CD4-positive, CD25-positive, alpha-beta regulatory T cell (primary cell): ENCODE results near the gene CRCP. TPM values are rescaled to one million over a fixed set of nuclear protein-coding genes. Genes with fewer than 3 reads are reported as not detected.

Experiments used
- ATAC-seq, 2 donors: fragments of 150-1000 bp; cut with Tn5 transposase; one replicate each; pipeline ENCODE4 v1.10.0; 2021; ENCODE audit warnings: low read depth in 2 of 2, moderate number of reproducible peaks in 2 of 2, moderate library complexity in 1 of 2
- DNase-seq, 3 donors: peaks; one replicate each; pipeline versions ENCODE4 v3.0.0 to v3.0.0-alpha.2; 2012 to 2022; ENCODE audit warnings: mixed read lengths in 1 of 3
- H3K27ac ChIP-seq: one replicate; pipeline ENCODE4 v1.7.0; 2013; ENCODE audit warnings: mild to moderate bottlenecking, low read length; ENCODE audit not compliant: insufficient read depth, poor library complexity, severe bottlenecking
- H3K27me3 ChIP-seq: one replicate; pipeline ENCODE4 v1.7.0; 2013; ENCODE audit warnings: low read length; ENCODE audit not compliant: control insufficient read depth, insufficient read depth
- H3K36me3 ChIP-seq: one replicate; pipeline ENCODE4 v1.7.0; 2013; ENCODE audit warnings: mild to moderate bottlenecking, low read length, moderate library complexity; ENCODE audit not compliant: control insufficient read depth, insufficient read depth
- H3K4me1 ChIP-seq: 2 replicates; pipeline ENCODE4 v1.7.0; 2013; ENCODE audit warnings: mild to moderate bottlenecking, low read length; ENCODE audit not compliant: insufficient read depth, control insufficient read depth, poor library complexity, severe bottlenecking
- H3K4me3 ChIP-seq: one replicate; pipeline ENCODE4 v1.7.0; 2013; ENCODE audit warnings: low read depth, mild to moderate bottlenecking, low read length, moderate library complexity
- H3K9me3 ChIP-seq, 2 experiments: 1 replicate in 1 of 2; 2 replicates in 1 of 2; pipeline ENCODE4 v1.7.0; 2013; ENCODE audit warnings: low read length in 2 of 2, mild to moderate bottlenecking in 1 of 2, moderate library complexity in 1 of 2; ENCODE audit not compliant: control insufficient read depth in 2 of 2
- H3K27ac Mint-ChIP-seq, 3 donors: one replicate each; pipeline ENCODE4 v1.8.0; 2020 to 2022; ENCODE audit warnings: mild to moderate bottlenecking in 3 of 3, mixed read lengths in 3 of 3, moderate library complexity in 2 of 3
- H3K27me3 Mint-ChIP-seq: one replicate; pipeline ENCODE4 v1.8.0; 2022; ENCODE audit warnings: mild to moderate bottlenecking, mixed read lengths
- H3K36me3 Mint-ChIP-seq: one replicate; pipeline ENCODE4 v1.8.0; 2020; ENCODE audit warnings: mixed read lengths
- H3K4me1 Mint-ChIP-seq, 4 donors: one replicate each; pipeline ENCODE4 v1.8.0; 2020 to 2022; ENCODE audit warnings: mixed read lengths in 4 of 4, mild to moderate bottlenecking in 1 of 4
- H3K4me3 Mint-ChIP-seq, 4 donors: one replicate each; pipeline ENCODE4 v1.8.0; 2020 to 2022; ENCODE audit warnings: mild to moderate bottlenecking in 4 of 4, mixed read lengths in 4 of 4, moderate library complexity in 3 of 4
- H3K9me3 Mint-ChIP-seq, 7 donors: one replicate each; pipeline ENCODE4 v1.8.0; 2020 to 2022; ENCODE audit warnings: mixed read lengths in 7 of 7, mild to moderate bottlenecking in 3 of 7, moderate library complexity in 2 of 7
- polyA plus RNA-seq, 4 donors: library from polyadenylated mRNA; unstranded; fragments of 300-500 nt; fragmentation: Illumina TruSeq; gene quantifications; one replicate each; pipeline ENCODE4 v1.2.3, GENCODE V29; 2021
- total RNA-seq: library from RNA; stranded (reverse); gene quantifications from one replicate; pipeline ENCODE4 v1.2.3, GENCODE V29; 2022

CRCP gene
- total and polyA plus RNA-seq, 5 donors from 2014 or later, result 19.8 to 33.4 (median 29.0) TPM

DNA sequence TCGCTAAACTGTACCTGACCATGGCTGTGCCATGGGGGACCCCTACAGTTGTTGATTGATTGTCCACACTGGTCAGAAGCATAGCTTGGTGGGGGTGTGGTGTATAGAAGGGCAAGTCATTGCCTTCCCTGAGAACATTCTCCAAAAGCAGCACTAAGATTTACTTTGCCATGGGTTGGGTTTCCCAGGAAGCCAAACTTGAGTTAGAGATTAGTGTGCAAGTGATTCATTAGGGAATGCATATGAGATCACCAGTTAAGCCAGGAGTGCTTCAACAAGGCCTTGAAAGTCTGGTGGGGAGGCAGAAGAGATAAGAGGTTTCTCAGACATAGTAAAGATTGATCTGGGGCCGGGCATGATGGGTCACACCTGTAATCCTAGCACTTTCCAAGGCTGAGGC lies 69.1 kb downstream of the CRCP start:
- no peaks in the 10 kb centered on the region for H3K36me3 Mint-ChIP-seq
- Histone ChIP-seq H3K9me3 (no peaks in the 10 kb centered on the region), H3K27ac (no peak overlapping the region), H3K4me3 (no peak overlapping the region), H3K27me3 (no peaks in the 10 kb centered on the region), H3K4me1 (no peaks in the 10 kb centered on the region), H3K36me3 (no peaks in the 10 kb centered on the region)
- H3K4me3 Mint-ChIP-seq, result no peak overlapping the region
- DNase-seq, result no peak
- no peak overlapping the region for H3K27ac Mint-ChIP-seq
- H3K4me1 Mint-ChIP-seq, result no peaks in the 10 kb centered on the region
- H3K27me3 Mint-ChIP-seq, result no peaks in the 10 kb centered on the region
- no peak for ATAC-seq
- peaks cover 0 to 3% (median 1%) of the 10 kb centered on the region in 7 donors for H3K9me3 Mint-ChIP-seq

DNA sequence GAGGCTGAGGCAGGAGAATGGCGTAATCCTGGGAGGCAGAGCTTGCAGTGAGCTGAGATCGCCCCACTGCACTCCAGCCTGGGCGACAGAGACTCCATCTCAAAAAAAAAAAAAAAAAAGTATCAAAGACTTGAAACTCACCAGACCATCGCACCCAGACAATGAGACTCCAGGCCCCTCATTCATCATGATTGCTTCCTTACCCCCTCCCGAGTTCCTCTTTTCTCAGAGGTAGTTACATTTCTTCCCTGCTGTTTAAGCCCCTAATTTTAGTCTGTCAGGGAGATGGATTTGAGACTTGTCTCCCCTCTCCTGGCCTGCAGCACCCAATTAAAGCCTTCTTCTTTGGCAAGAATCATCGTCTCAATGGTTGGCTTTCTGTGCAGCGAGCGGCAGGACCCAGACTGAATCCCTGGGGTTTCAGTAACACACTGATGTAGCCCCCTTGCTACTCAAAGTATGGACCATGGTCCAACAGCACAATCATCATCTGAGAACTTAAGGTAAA lies 71.1 kb downstream of the CRCP start:
- H3K4me3 Mint-ChIP-seq, result no peak overlapping the region
- no peaks in the 10 kb centered on the region for H3K4me1 Mint-ChIP-seq
- DNase-seq (no peak), ATAC-seq (no peak)
- H3K36me3 ChIP-seq, result no peaks in the 10 kb centered on the region
- no peaks in the 10 kb centered on the region for H3K9me3 ChIP-seq
- no peak overlapping the region for H3K4me3 ChIP-seq
- H3K4me1 ChIP-seq, result no peaks in the 10 kb centered on the region
- no peak overlapping the region for H3K27ac Mint-ChIP-seq
- H3K36me3 Mint-ChIP-seq, result no peaks in the 10 kb centered on the region
- no peaks in the 10 kb centered on the region for H3K27me3 ChIP-seq
- peaks cover 0 to 3% (median 1%) of the 10 kb centered on the region in 7 donors for H3K9me3 Mint-ChIP-seq
- no peaks in the 10 kb centered on the region for H3K27me3 Mint-ChIP-seq
- no peak overlapping the region for H3K27ac ChIP-seq

DNA sequence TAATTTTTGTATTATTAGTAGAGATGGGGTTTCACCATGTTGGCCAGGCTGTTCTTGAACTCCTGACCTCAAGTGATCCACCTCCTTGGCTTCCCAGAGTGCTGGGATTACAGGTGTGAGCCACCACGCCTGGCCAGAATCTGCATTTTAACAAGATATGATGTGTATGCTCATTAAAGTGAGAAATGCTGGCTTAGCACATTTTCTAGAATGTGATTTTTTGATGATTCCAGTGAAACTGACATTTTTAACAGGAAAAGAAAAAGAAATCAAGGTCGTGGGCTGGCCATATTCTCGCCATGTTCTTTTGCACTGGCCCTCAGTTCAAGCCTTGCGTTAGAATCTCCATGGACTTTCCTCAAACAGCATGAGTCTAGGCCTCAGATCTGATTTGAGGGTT lies 72.3 kb downstream of the CRCP start:
- H3K27ac ChIP-seq, result no peak overlapping the region
- H3K4me3 Mint-ChIP-seq, result no peak overlapping the region
- no peaks in the 10 kb centered on the region for H3K27me3 Mint-ChIP-seq
- no peaks in the 10 kb centered on the region for H3K9me3 ChIP-seq
- DNase-seq (no peak), ATAC-seq (no peak)
- no peaks in the 10 kb centered on the region for H3K36me3 Mint-ChIP-seq
- H3K36me3 ChIP-seq, result no peaks in the 10 kb centered on the region
- no peak overlapping the region for H3K4me3 ChIP-seq
- peaks cover 0 to 3% (median 1%) of the 10 kb centered on the region in 7 donors for H3K9me3 Mint-ChIP-seq
- H3K27me3 ChIP-seq, result no peaks in the 10 kb centered on the region
- H3K27ac Mint-ChIP-seq, result no peak overlapping the region
- H3K4me1 Mint-ChIP-seq, result no peaks in the 10 kb centered on the region
- no peaks in the 10 kb centered on the region for H3K4me1 ChIP-seq

DNA sequence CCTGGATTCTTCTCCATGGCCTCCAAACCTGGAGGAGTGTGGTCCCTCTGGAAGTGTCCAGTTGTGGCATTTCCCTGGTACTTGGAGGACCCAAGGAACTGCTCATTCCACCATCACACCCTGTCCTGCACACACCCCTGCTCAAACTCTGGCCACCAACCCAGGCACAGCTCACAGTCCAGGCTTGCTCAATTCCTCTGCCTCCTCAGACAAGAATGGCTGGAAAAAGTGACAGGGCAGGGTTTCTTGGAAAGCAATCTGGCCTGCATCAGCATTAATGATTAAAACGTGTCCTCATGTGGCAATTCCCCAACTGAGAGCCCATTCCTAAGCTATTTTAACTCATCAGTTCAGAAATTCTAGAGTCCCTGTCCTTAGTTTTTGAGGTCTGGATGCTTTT lies 73.3 kb downstream of the CRCP start:
- no peak for ATAC-seq
- Histone ChIP-seq H3K27me3 (no peaks in the 10 kb centered on the region), H3K36me3 (no peaks in the 10 kb centered on the region), H3K4me1 (no peaks in the 10 kb centered on the region), H3K27ac (no peak overlapping the region), H3K4me3 (no peak overlapping the region), H3K9me3 (no peaks in the 10 kb centered on the region)
- no peak overlapping the region for H3K27ac Mint-ChIP-seq
- H3K9me3 Mint-ChIP-seq, result peaks cover 0 to 3% (median 1%) of the 10 kb centered on the region in 7 donors
- H3K27me3 Mint-ChIP-seq, result peaks cover 4% of the 10 kb centered on the region
- H3K4me1 Mint-ChIP-seq, result peaks cover 0 to 3% (median 0%) of the 10 kb centered on the region in 4 donors
- no peaks in the 10 kb centered on the region for H3K36me3 Mint-ChIP-seq
- DNase-seq, result no peak
- H3K4me3 Mint-ChIP-seq, result no peak overlapping the region

DNA sequence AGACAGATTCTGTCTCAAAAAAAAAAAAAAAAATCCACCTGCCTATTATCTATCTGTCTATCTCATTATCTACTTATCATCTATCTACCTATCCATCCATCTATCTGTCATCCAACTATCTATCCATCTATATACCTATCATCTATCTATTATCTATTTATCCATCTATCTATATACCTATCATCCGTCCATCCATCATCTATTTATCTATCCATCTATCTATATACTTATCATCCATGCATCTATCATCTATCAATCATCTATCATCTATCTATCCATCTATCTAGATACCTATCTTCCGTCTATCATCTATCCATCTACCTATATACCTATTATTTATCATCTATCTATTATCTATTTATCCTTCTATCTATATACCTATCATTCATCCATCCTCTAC lies 74.0 kb downstream of the CRCP start:
- no peak overlapping the region for H3K4me3 ChIP-seq
- H3K9me3 ChIP-seq, result no peaks in the 10 kb centered on the region
- ATAC-seq (no peak), DNase-seq (no peak)
- H3K4me1 ChIP-seq, result no peaks in the 10 kb centered on the region
- H3K4me3 Mint-ChIP-seq, result no peak overlapping the region
- H3K27me3 ChIP-seq, result no peaks in the 10 kb centered on the region
- H3K27me3 Mint-ChIP-seq, result peaks cover 4% of the 10 kb centered on the region
- H3K27ac Mint-ChIP-seq, result no peak overlapping the region
- H3K9me3 Mint-ChIP-seq, result peaks cover 0 to 3% (median 0%) of the 10 kb centered on the region in 7 donors
- no peaks in the 10 kb centered on the region for H3K36me3 ChIP-seq
- peaks cover 0 to 3% (median 0%) of the 10 kb centered on the region in 4 donors for H3K4me1 Mint-ChIP-seq
- no peak overlapping the region for H3K27ac ChIP-seq
- H3K36me3 Mint-ChIP-seq, result no peaks in the 10 kb centered on the region

DNA sequence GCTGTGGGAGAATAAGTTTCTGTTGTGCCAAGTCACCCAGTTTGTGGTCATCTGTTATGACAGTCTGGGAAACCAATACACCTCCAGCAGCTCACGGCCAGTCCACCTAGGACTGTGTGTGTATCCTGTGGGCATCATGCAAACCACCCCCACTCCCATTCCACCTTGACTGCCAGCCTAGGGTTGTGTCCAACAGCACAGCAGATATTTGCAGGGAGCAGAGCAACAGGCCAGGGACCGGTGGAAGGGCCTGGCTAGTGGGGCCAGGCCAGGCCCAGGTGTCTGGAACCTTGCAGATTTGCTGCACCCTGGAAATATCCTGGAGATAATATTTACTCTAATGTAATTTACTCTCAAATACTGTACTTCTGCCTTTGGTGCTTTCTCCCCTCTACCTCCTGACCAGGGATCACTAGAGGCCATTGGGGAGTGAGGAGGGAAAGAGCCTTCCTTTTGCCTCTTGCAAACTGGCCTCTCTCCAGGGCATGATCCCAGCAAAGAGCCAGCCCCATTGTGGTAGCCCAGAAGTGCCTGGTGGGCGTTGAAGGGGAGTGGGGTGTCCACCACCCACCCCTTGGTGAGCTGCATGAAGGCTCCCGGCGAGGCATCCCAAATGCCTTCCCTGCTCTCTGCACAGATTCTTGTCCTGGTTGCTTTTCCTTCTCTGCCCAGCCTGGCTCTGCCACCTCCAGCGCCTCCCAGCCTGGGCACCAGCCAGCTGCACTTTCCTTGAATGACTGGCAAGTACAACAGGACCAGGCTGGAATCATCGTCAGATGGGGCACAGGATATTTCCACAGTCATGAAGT lies 75.3 kb downstream of the CRCP start:
- Mint-ChIP-seq H3K36me3 (no peaks in the 10 kb centered on the region), H3K27ac (no peak overlapping the region), H3K27me3 (peaks cover 4% of the 10 kb centered on the region), H3K4me3 (no peak overlapping the region), H3K9me3 (peaks cover 0 to 3% (median 0%) of the 10 kb centered on the region in 7 donors), H3K4me1 (peaks cover 0 to 3% (median 0%) of the 10 kb centered on the region in 4 donors)
- no peaks in the 10 kb centered on the region for H3K4me1 ChIP-seq
- ATAC-seq (no peak), DNase-seq (no peak)
- H3K9me3 ChIP-seq, result no peaks in the 10 kb centered on the region
- no peaks in the 10 kb centered on the region for H3K36me3 ChIP-seq
- no peak overlapping the region for H3K4me3 ChIP-seq
- H3K27ac ChIP-seq, result no peak overlapping the region
- no peaks in the 10 kb centered on the region for H3K27me3 ChIP-seq

DNA sequence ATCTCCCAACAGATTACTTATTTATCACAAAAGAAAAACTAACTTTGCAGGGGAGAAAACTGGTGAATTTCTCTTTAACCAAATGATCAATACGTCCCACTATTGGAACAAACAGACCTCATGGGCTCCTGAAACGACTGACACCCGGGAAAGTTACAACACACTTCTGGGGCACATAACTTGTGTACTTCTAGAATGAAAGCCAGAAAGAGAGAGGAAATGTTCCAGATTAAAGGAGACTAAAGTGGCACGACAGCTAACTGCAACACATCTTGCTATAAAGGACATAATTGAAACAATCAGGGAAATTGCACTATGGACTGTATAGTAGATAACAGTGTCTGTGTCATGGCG lies 75.8 kb downstream of the CRCP start:
- Mint-ChIP-seq H3K36me3 (no peaks in the 10 kb centered on the region), H3K27ac (no peak overlapping the region), H3K4me1 (peaks cover 0 to 3% (median 0%) of the 10 kb centered on the region in 4 donors), H3K4me3 (no peak overlapping the region), H3K9me3 (peaks cover 0 to 3% (median 0%) of the 10 kb centered on the region in 7 donors), H3K27me3 (peaks cover 4% of the 10 kb centered on the region)
- Histone ChIP-seq H3K4me1 (no peaks in the 10 kb centered on the region), H3K36me3 (no peaks in the 10 kb centered on the region), H3K9me3 (no peaks in the 10 kb centered on the region), H3K4me3 (no peak overlapping the region), H3K27ac (no peak overlapping the region), H3K27me3 (no peaks in the 10 kb centered on the region)
- DNase-seq, result no peak
- ATAC-seq, result no peak
